IPS-NIHi7 (cell line): ENCODE results near the gene MAP7D1.
A peak's percentile ranks its signal among the peaks of the same experiment; 100 is the strongest.
"Not testable (repeated sequence)": the region's sequence is repeated elsewhere in the genome, so short reads cannot be mapped to it uniquely, and the experiment has no call there.

Source experiments
- DNase-seq: peaks from one replicate; pipeline ENCODE4 v3.0.0; 2012; ENCODE audit warnings: mixed read lengths; ENCODE audit errors: extremely low spot score

Gene MAP7D1

DNA sequence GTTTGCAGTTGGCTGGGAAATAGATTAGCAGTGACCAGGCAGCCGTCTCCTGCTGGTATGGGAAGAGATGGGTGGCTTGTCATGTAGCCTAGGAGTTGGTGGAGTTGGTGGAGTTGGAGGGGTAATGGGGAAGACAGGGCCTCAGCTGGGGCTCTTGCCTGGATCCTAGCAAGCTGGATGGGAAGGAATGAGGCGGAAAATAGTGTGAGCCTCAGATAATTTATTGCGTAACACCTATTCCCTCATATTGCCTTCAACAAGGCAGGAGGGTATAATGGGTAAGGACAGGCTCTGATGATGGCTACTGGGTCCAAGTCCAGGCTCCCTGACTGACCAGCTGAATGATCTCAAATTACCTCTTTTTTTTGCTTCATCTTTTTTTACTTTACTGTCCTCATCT is 12.6 kb downstream of the MAP7D1 start:
- no peak for DNase-seq

- no peak for DNase-seq
These were observed 14.9 kb downstream of the MAP7D1 start for GRCh38 chr1:36170643-36171412.

- no peak for DNase-seq
These were observed 16.2 kb downstream of the MAP7D1 start for GRCh38 chr1:36172017-36172747.

GRCh38 chr1:36172983-36173382 is 17.0 kb downstream of the MAP7D1 start:
- DNase-seq, result no peak

- no peak for DNase-seq
These were observed 18.8 kb downstream of the MAP7D1 start for GRCh38 chr1:36174713-36175112.

GRCh38 chr1:36175137-36176095 is 19.5 kb downstream of the MAP7D1 start:
- DNase-seq, result no peak

DNA sequence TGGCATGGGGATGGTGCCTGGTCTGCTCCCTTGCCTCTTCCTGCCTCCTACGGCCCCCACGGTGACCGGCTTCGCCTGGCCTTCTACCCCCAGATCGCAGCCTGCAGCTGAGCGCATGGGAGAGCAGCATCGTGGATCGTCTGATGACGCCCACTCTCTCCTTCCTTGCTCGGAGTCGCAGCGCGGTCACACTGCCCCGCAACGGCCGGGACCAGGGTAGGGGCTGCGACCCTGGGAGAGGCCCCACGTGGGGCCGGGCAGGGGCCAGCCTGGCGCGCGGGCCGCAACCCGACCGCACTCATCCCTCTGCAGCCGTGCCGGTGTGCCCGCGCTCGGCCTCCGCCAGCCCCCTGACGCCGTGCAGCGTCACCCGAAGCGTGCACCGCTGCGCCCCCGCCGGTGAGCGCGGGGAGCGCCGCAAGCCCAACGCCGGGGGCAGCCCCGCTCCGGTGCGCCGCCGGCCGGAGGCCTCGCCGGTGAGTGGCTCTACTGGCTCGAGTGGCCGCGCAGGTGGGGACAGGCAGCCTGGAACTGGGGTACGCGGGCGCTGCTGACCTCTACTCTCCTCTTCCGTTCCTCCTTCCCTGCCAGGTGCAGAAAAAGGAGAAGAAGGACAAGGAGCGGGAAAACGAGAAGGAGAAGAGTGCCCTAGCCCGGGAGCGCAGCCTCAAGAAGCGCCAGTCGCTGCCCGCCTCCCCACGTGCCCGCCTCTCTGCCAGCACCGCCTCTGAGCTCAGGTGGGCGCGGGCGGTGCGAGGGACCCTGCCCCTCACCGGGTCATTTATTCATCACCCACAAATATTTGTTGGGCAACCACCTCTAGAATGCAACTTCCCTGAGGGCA is 20.4 kb downstream of the MAP7D1 start:
- peak; percentile 80 for DNase-seq

GRCh38 chr1:36177589-36178431 is 21.9 kb downstream of the MAP7D1 start:
- peak; percentile 43 for DNase-seq

GRCh38 chr1:36178471-36179219 is 22.7 kb downstream of the MAP7D1 start:
- DNase-seq, result peak; percentile 94

DNA sequence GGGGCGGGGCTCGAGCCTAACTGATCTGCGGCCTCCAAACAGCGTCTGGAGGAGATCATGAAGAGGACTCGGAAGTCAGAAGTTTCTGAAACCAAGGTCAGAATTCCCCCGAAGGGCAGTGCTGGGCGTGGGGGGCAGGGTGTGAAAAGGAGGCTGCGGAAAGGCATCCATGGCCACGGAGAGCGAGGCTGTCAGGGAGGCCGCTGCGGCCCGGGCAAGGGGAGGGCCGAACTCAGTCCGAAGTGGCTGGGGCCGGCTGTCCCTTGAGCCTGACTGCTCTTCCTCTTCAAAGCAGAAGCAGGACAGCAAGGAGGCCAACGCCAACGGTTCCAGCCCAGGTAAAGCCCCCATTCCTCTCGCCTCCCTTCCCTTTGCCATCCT is 23.2 kb downstream of the MAP7D1 start:
- no peak for DNase-seq

DNA sequence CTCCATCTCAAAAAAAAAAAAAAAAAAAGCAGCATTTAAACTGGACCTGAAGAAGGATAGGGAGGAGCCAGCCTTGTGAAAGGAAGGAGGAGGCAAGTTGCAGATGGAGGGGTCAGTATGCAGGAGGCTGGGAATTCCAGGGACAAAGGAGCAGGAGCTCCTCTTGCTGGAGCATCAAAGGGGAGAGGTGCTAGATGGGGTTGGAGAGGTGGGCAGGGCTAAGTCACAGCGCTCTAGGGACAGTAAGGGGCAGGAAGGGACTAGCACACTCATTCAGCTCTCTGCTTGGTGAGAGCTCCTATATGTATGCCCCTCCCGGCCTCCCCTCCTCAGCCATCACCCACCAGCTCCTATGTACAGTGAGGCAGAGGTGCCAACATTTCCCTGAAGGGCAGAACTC is 26.8 kb downstream of the MAP7D1 start:
- DNase-seq, result no peak

GRCh38 chr1:36183309-36183856 is 27.4 kb downstream of the MAP7D1 start:
- DNase-seq, result no peak

- peak; percentile 88 for DNase-seq
These were observed 32.0 kb downstream of the MAP7D1 start for GRCh38 chr1:36187800-36188593.

- DNase-seq, result not testable (repeated sequence)
These were observed 40.8 kb downstream of the MAP7D1 start for GRCh38 chr1:36196805-36197204.

GRCh38 chr1:36198641-36199040 is 42.7 kb downstream of the MAP7D1 start:
- DNase-seq, result no peak

- DNase-seq, result no peak
These were observed 44.2 kb downstream of the MAP7D1 start for GRCh38 chr1:36199934-36200741.

DNA sequence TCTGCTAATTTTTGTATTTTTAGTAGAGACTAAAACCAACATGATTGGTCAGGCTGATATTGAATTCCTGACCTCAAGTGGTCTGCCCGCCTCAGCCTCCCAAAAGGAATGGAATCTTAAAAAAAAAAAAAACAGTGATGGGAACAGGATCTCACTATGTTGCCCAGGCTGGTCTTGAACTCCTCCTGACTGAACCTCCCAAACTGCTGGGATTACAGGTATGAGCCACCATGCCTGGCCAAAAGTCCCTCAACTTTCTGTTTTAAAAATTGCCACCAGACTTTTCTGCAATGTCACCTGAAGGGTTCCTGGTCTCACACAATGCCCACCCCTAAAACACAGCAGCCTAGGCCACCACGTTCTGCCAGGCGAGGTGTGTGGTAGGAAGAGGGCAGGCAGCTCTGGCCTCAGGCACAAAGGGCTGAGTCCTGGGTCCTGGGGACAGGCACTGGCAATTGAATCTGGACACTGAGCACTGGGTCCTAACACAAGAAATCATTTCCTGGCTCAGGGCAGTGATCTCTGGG is 47.1 kb downstream of the MAP7D1 start:
- DNase-seq, result no peak
